ENCODE measurements around the gene PLCL2.

DNA sequence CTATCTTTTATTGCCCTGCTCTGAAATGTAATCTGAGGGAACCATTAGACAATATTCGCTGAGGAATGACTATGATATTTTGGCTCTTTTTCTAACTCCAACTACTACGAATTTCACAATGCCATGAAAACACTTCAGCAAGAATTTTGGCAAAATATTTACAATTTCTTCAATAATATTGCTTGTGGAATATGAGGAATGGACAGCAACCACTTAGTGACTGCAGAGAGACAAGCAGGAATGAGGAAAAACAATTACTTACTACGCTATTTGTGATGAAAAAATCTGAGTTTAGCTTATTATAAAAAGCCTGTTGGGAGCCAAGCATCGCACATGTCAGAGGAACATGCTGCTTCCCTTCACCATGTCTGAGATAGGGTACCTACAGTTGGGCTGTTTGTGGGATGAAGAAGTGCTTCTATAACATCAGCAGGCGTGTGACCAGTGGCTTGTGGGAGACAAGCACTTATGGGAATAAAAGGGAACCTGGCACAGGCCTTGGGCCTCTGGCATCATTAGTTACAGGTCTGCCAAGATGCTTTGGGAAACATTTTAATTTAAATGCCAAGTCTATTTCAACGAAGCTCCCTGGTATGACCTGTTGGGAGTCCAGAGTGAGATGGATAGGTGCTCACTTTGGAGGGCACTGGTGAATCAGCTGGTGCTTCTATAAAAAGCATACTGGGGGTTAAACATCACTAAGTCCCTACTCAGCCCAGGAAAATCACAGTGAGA is 2.7 kb upstream of the PLCL2 start:
- TF ChIP-seq, protein P1, sequence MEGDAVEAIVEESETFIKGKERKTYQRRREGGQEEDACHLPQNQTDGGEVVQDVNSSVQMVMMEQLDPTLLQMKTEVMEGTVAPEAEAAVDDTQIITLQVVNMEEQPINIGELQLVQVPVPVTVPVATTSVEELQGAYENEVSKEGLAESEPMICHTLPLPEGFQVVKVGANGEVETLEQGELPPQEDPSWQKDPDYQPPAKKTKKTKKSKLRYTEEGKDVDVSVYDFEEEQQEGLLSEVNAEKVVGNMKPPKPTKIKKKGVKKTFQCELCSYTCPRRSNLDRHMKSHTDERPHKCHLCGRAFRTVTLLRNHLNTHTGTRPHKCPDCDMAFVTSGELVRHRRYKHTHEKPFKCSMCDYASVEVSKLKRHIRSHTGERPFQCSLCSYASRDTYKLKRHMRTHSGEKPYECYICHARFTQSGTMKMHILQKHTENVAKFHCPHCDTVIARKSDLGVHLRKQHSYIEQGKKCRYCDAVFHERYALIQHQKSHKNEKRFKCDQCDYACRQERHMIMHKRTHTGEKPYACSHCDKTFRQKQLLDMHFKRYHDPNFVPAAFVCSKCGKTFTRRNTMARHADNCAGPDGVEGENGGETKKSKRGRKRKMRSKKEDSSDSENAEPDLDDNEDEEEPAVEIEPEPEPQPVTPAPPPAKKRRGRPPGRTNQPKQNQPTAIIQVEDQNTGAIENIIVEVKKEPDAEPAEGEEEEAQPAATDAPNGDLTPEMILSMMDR (IDR thresholded peaks at IDR 0.05): no peak
- TF ChIP-seq POLR2A (IDR thresholded peaks at IDR 0.05): no peak
